ENCODE measurements around the gene HDDC3.

DNA sequence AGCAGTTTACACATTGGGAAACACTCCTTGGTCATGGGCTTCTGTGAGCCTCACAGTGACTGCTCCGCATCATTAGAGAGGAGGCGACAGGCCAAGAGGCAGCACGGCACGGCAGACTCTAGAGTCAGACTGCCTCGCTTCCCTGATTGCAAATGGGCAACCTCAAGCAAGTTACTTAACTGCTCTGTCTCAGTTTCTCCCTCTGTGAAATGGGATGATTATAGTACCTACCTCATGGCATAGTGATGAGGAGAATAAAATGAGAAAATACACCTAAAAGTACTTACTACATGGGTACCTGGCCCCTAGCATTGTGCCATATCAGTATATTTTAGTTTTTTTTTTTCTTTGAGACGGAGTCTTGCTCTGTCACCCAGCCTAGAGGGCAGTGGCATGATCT is 18.3 kb upstream of the HDDC3 start:
- TF ChIP-seq, protein P1, sequence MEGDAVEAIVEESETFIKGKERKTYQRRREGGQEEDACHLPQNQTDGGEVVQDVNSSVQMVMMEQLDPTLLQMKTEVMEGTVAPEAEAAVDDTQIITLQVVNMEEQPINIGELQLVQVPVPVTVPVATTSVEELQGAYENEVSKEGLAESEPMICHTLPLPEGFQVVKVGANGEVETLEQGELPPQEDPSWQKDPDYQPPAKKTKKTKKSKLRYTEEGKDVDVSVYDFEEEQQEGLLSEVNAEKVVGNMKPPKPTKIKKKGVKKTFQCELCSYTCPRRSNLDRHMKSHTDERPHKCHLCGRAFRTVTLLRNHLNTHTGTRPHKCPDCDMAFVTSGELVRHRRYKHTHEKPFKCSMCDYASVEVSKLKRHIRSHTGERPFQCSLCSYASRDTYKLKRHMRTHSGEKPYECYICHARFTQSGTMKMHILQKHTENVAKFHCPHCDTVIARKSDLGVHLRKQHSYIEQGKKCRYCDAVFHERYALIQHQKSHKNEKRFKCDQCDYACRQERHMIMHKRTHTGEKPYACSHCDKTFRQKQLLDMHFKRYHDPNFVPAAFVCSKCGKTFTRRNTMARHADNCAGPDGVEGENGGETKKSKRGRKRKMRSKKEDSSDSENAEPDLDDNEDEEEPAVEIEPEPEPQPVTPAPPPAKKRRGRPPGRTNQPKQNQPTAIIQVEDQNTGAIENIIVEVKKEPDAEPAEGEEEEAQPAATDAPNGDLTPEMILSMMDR (IDR thresholded peaks at IDR 0.05), result no peak
- TF ChIP-seq POLR2A (IDR thresholded peaks at IDR 0.05) (no peak), EP300 (IDR thresholded peaks at IDR 0.05) (no peak)

Data from stomach (tissue), 4 donors.